Skeletal muscle tissue (tissue), 4 donors: ENCODE results near the gene RYR2. TPM values are rescaled to one million over a fixed set of nuclear protein-coding genes. Genes with fewer than 3 reads are reported as not detected.

Experiments used
- H3K27ac ChIP-seq: one replicate; pipeline ENCODE4 v1.7.0; 2013; ENCODE audit warnings: mild to moderate bottlenecking, low read depth, low read length, inconsistent platforms
- H3K27me3 ChIP-seq, 3 donors: one replicate each; pipeline ENCODE4 v1.7.0; 2013; ENCODE audit warnings: low read length in 3 of 3; ENCODE audit not compliant: control insufficient read depth in 3 of 3, insufficient read depth in 3 of 3
- H3K36me3 ChIP-seq, 3 donors: one replicate each; pipeline ENCODE4 v1.7.0; 2013; ENCODE audit warnings: low read length in 3 of 3; ENCODE audit not compliant: control insufficient read depth in 3 of 3, insufficient read depth in 3 of 3
- H3K4me1 ChIP-seq, 3 donors: one replicate each; pipeline ENCODE4 v1.7.0; 2013; ENCODE audit warnings: low read length in 3 of 3, mild to moderate bottlenecking in 3 of 3; ENCODE audit not compliant: control insufficient read depth in 3 of 3, insufficient read depth in 3 of 3
- H3K4me3 ChIP-seq, 3 donors: one replicate each; pipeline ENCODE4 v1.7.0; 2013; ENCODE audit warnings: low read length in 3 of 3
- H3K9ac ChIP-seq, 3 donors: one replicate each; pipeline ENCODE4 v1.7.0; 2013; ENCODE audit warnings: low read length in 3 of 3, mild to moderate bottlenecking in 3 of 3, moderate library complexity in 2 of 3, low read depth in 1 of 3
- H3K9me3 ChIP-seq, 3 donors: one replicate each; pipeline ENCODE4 v1.7.0; 2013; ENCODE audit warnings: low read length in 3 of 3; ENCODE audit not compliant: control insufficient read depth in 3 of 3
- total RNA-seq: library from RNA; depleted of rRNA; stranded (reverse); fragments of >200 nt; gene quantifications from one replicate; pipeline ENCODE4 v1.2.3, GENCODE V29; 2014
- donor health status: Osteomylitis.

The RYR2 gene
- total RNA-seq, 1 donor from 2014 or later, result 5.7 TPM

GRCh38 chr1:237748171-237748960 is 706.4 kb downstream of the RYR2 start:
- Histone ChIP-seq H3K27me3 (no peaks in the 10 kb centered on the region), H3K9ac (no peak overlapping the region), H3K36me3 (no peaks in the 10 kb centered on the region), H3K9me3 (no peaks in the 10 kb centered on the region), H3K4me1 (no peaks in the 10 kb centered on the region), H3K4me3 (no peak overlapping the region), H3K27ac (no peak overlapping the region)

GRCh38 chr1:237749122-237749521 is 707.1 kb downstream of the RYR2 start:
- no peaks in the 10 kb centered on the region for H3K9me3 ChIP-seq
- H3K9ac ChIP-seq, result no peak overlapping the region
- no peaks in the 10 kb centered on the region for H3K4me1 ChIP-seq
- no peaks in the 10 kb centered on the region for H3K27me3 ChIP-seq
- no peaks in the 10 kb centered on the region for H3K36me3 ChIP-seq
- H3K4me3 ChIP-seq, result no peak overlapping the region
- no peak overlapping the region for H3K27ac ChIP-seq

GRCh38 chr1:237751090-237751489 is 709.1 kb downstream of the RYR2 start:
- no peak overlapping the region for H3K27ac ChIP-seq
- H3K4me1 ChIP-seq, result no peaks in the 10 kb centered on the region
- H3K36me3 ChIP-seq, result no peaks in the 10 kb centered on the region
- H3K9ac ChIP-seq, result no peak overlapping the region
- H3K27me3 ChIP-seq, result no peaks in the 10 kb centered on the region
- H3K9me3 ChIP-seq, result no peaks in the 10 kb centered on the region
- H3K4me3 ChIP-seq, result no peak overlapping the region

- H3K4me1 ChIP-seq, result no peaks in the 10 kb centered on the region
Observed at GRCh38 chr1:237754627-237755026, 712.6 kb downstream of the RYR2 start.

GRCh38 chr1:237756304-237756967 is 714.5 kb downstream of the RYR2 start:
- Histone ChIP-seq H3K4me1 (no peaks in the 10 kb centered on the region), H3K36me3 (no peaks in the 10 kb centered on the region), H3K27me3 (no peaks in the 10 kb centered on the region), H3K9ac (no peak overlapping the region), H3K4me3 (no peak overlapping the region), H3K27ac (no peak overlapping the region), H3K9me3 (no peaks in the 10 kb centered on the region)

More at GRCh38 chr1:237754627-237755026, 712.6 kb downstream of the RYR2 start:
- Histone ChIP-seq H3K36me3 (no peaks in the 10 kb centered on the region), H3K27ac (no peak overlapping the region), H3K9ac (no peak overlapping the region), H3K9me3 (no peaks in the 10 kb centered on the region), H3K4me3 (no peak overlapping the region), H3K27me3 (no peaks in the 10 kb centered on the region)

- Histone ChIP-seq H3K9ac (no peak overlapping the region), H3K27ac (no peak overlapping the region), H3K36me3 (no peaks in the 10 kb centered on the region)
Observed at GRCh38 chr1:237759377-237759776, 717.4 kb downstream of the RYR2 start.

GRCh38 chr1:237760951-237761350 is 719.0 kb downstream of the RYR2 start:
- Histone ChIP-seq H3K9ac (no peak overlapping the region), H3K27me3 (no peaks in the 10 kb centered on the region), H3K9me3 (no peaks in the 10 kb centered on the region), H3K27ac (no peak overlapping the region), H3K36me3 (no peaks in the 10 kb centered on the region), H3K4me3 (no peak overlapping the region), H3K4me1 (no peaks in the 10 kb centered on the region)

More at GRCh38 chr1:237759377-237759776, 717.4 kb downstream of the RYR2 start:
- Histone ChIP-seq H3K27me3 (no peaks in the 10 kb centered on the region), H3K4me3 (no peak overlapping the region), H3K4me1 (no peaks in the 10 kb centered on the region), H3K9me3 (no peaks in the 10 kb centered on the region)

GRCh38 chr1:237763137-237763536 is 721.2 kb downstream of the RYR2 start:
- no peaks in the 10 kb centered on the region for H3K4me1 ChIP-seq
- no peak overlapping the region for H3K9ac ChIP-seq
- H3K9me3 ChIP-seq, result no peaks in the 10 kb centered on the region
- H3K27ac ChIP-seq, result no peak overlapping the region
- no peaks in the 10 kb centered on the region for H3K27me3 ChIP-seq
- no peaks in the 10 kb centered on the region for H3K36me3 ChIP-seq
- no peak overlapping the region for H3K4me3 ChIP-seq

GRCh38 chr1:237763751-237764150 is 721.8 kb downstream of the RYR2 start:
- H3K4me3 ChIP-seq, result no peak overlapping the region
- H3K9me3 ChIP-seq, result no peaks in the 10 kb centered on the region
- no peaks in the 10 kb centered on the region for H3K36me3 ChIP-seq
- H3K9ac ChIP-seq, result no peak overlapping the region
- H3K27me3 ChIP-seq, result no peaks in the 10 kb centered on the region
- no peak overlapping the region for H3K27ac ChIP-seq
- no peaks in the 10 kb centered on the region for H3K4me1 ChIP-seq

- no peaks in the 10 kb centered on the region for H3K36me3 ChIP-seq
- no peaks in the 10 kb centered on the region for H3K9me3 ChIP-seq
- H3K4me3 ChIP-seq, result no peak overlapping the region
- H3K27me3 ChIP-seq, result no peaks in the 10 kb centered on the region
- H3K27ac ChIP-seq, result no peak overlapping the region
- no peaks in the 10 kb centered on the region for H3K4me1 ChIP-seq
- no peak overlapping the region for H3K9ac ChIP-seq
Observed at GRCh38 chr1:237769916-237770315, 727.9 kb downstream of the RYR2 start.
